Measurements from ENCODE around the gene MYOF. TPM values are rescaled to one million over a fixed set of nuclear protein-coding genes. Genes with fewer than 3 reads are reported as not detected.
A peak's percentile ranks its signal among the peaks of the same experiment; 100 is the strongest.

The MYOF gene
- total and polyA plus RNA-seq, 10 of the 15 experiments (the other 5 are each of a cell fraction or from before 2014, with no cell fraction given) = 0.02 to 0.59 (median 0.17) TPM

DNA sequence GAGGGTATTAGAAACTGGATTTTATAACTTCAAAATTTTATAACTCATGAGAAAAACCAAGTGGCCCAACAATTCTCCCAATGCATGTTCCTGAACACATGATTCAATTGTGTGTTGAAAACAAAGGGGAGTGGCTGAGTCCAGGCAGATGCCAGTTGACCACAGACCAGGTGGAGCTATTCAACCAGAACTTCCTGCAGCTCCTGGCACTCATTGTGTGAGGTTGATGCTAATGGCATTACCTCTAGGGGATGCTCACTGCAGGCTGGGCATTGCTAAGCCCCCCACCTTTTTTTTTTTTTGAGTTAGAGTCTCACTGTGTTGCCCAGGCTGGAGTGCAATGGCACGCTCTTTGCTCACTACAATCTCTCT, 20.3 kb downstream of the MYOF start:
- intact Hi-C loops (cut with micrococcal nuclease; ENCODE audit: unreplicated experiment) = no loop called here
- Histone ChIP-seq H3K9me3 (replicated peaks; ENCODE audit: control insufficient read depth, insufficient read depth, low read length) (no peaks in the 10 kb centered on the region), H3K79me2 (ENCODE audit: control insufficient read depth, insufficient read depth, low read length) (no peaks in the 10 kb centered on the region), H2AFZ (ENCODE audit: control insufficient read depth, low read depth, low read length) (no peak overlapping the region), H3K36me3 (ENCODE audit: control insufficient read depth in 2 of 2, insufficient read depth in 2 of 2, low read length in 1 of 2) (no peaks in the 10 kb centered on the region), H3K9ac (ENCODE audit: control insufficient read depth, insufficient read depth, low read length) (no peak overlapping the region), H3K4me3 (no peak overlapping the region), H3K4me1 (ENCODE audit: control insufficient read depth, insufficient read depth, low read length) (no peaks in the 10 kb centered on the region), H3K4me2 (ENCODE audit: control insufficient read depth, insufficient read depth) (no peak overlapping the region), H3K27ac (ENCODE audit: control insufficient read depth, insufficient read depth) (no peak overlapping the region), H3K27me3 (replicated peaks in 1 of 2; ENCODE audit: control insufficient read depth in 2 of 2, insufficient read depth in 2 of 2, low read length in 1 of 2) (no peaks in the 10 kb centered on the region; a peak in 1 of 4 replicates), H4K20me1 (ENCODE audit: control insufficient read depth, insufficient read depth) (no peaks in the 10 kb centered on the region)
- no peak for DNase-seq (ENCODE audit: low read depth, low spot score)
- SMC1A ChIA-PET (ENCODE audit: uncharacterized antibody, unreplicated experiment) = no interaction called here
- FAIRE-seq = no peak
- CTCF ChIA-PET = interaction anchor here (1.2 kb wide), 2 partner anchors 13 to 20 kb away, joined by 3 read pairs; partner anchors contain the start of gene MYOF
- RAD21 ChIA-PET (ENCODE audit: unreplicated experiment) = interaction anchor here (0.9 kb wide), 1 partner anchor 21 kb away, joined by 4 read pairs; no protein-coding TSS in a partner anchor
- POLR2A ChIA-PET = no interaction called here
- 0% methylated on average over 1 of the region's 1 CpG for WGBS (ENCODE audit: insufficient coverage, insufficient replicate concordance, low lambda C conversion rate, missing lambda C conversion rate)
- BruUV-seq (replicated peaks) = no TSS peak
- in situ Hi-C loops (cut with MboI) = no loop called here
- TF ChIP-seq NFIC (IDR thresholded peaks at IDR 0.05; ENCODE audit: low read depth, low read length) (no peak), PAX5 (IDR thresholded peaks at IDR 0.05; ENCODE audit: borderline replicate concordance, low read depth, low read length) (peak; percentile 56; the same call in 1 of the 2 replicates)
- ATAC-seq = peak; percentile 60

DNA sequence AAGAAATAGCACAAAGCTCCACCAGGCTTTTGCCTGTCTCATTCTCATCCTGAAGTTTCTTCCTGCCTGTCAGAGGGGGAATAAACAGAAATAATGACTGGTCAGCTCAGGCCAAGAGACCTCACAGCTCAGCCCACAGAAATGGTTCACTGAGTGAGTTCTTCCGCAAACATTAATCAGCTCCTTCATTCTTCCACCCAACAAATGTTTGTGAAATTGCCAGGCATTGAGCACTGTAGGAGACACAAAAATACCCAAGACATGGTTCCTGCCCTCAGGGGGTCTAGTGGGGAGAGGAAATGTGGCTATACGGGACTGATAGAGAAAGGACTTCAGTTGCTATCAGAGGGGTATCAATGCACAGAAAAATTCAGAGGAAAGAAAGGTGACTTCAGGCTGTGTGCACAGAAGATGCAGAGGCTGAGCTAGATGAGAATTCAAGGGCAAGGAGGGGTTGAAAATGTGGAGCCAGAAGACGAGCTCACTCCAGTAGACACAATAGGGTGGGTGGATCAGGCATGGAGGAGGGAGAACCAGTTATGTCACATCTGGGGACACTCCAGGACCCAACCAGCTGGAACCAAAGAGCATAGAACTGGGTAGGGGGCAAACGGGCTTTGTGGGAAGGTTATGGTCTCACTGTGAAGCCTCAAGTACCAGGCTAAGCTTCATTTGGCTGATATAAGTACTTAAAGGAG, 20.9 kb downstream of the MYOF start:
- FAIRE-seq = no peak
- POLR2A ChIA-PET = no interaction called here

More for the DNA sequence above, 20.9 kb downstream of the MYOF start:
- Histone ChIP-seq H3K79me2 (ENCODE audit: control insufficient read depth, insufficient read depth, low read length) (no peaks in the 10 kb centered on the region), H3K27ac (ENCODE audit: control insufficient read depth, insufficient read depth) (no peak overlapping the region), H3K9me3 (replicated peaks; ENCODE audit: control insufficient read depth, insufficient read depth, low read length) (no peaks in the 10 kb centered on the region), H3K4me2 (ENCODE audit: control insufficient read depth, insufficient read depth) (no peak overlapping the region), H3K36me3 (ENCODE audit: control insufficient read depth in 2 of 2, insufficient read depth in 2 of 2, low read length in 1 of 2) (no peaks in the 10 kb centered on the region), H4K20me1 (ENCODE audit: control insufficient read depth, insufficient read depth) (no peaks in the 10 kb centered on the region), H3K4me1 (ENCODE audit: control insufficient read depth, insufficient read depth, low read length) (no peaks in the 10 kb centered on the region), H2AFZ (ENCODE audit: control insufficient read depth, low read depth, low read length) (no peak overlapping the region), H3K9ac (ENCODE audit: control insufficient read depth, insufficient read depth, low read length) (no peak overlapping the region), H3K4me3 (no peak overlapping the region), H3K27me3 (replicated peaks in 1 of 2; ENCODE audit: control insufficient read depth in 2 of 2, insufficient read depth in 2 of 2, low read length in 1 of 2) (no peaks in the 10 kb centered on the region; a peak in 1 of 4 replicates)
- ChIA-PET SMC1A (ENCODE audit: uncharacterized antibody, unreplicated experiment) (no interaction called here), CTCF (interaction anchor here (1.2 kb wide), 1 partner anchor 13 kb away, joined by 3 read pairs; no protein-coding TSS in a partner anchor), RAD21 (ENCODE audit: unreplicated experiment) (interaction anchor here (0.9 kb wide), 1 partner anchor 21 kb away, joined by 4 read pairs; no protein-coding TSS in a partner anchor)
- in situ Hi-C loops (cut with MboI) (no loop called here), intact Hi-C loops (cut with micrococcal nuclease; ENCODE audit: unreplicated experiment) (no loop called here)
- no peak for TF ChIP-seq POLR2A (IDR thresholded peaks at IDR 0.05; ENCODE audit: low read depth, low read length)
- TF ChIP-seq, protein P1, sequence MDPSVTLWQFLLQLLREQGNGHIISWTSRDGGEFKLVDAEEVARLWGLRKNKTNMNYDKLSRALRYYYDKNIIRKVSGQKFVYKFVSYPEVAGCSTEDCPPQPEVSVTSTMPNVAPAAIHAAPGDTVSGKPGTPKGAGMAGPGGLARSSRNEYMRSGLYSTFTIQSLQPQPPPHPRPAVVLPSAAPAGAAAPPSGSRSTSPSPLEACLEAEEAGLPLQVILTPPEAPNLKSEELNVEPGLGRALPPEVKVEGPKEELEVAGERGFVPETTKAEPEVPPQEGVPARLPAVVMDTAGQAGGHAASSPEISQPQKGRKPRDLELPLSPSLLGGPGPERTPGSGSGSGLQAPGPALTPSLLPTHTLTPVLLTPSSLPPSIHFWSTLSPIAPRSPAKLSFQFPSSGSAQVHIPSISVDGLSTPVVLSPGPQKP (IDR thresholded peaks at IDR 0.05; ENCODE audit: low read depth, low read length) = no peak
- TF ChIP-seq, protein P2, sequence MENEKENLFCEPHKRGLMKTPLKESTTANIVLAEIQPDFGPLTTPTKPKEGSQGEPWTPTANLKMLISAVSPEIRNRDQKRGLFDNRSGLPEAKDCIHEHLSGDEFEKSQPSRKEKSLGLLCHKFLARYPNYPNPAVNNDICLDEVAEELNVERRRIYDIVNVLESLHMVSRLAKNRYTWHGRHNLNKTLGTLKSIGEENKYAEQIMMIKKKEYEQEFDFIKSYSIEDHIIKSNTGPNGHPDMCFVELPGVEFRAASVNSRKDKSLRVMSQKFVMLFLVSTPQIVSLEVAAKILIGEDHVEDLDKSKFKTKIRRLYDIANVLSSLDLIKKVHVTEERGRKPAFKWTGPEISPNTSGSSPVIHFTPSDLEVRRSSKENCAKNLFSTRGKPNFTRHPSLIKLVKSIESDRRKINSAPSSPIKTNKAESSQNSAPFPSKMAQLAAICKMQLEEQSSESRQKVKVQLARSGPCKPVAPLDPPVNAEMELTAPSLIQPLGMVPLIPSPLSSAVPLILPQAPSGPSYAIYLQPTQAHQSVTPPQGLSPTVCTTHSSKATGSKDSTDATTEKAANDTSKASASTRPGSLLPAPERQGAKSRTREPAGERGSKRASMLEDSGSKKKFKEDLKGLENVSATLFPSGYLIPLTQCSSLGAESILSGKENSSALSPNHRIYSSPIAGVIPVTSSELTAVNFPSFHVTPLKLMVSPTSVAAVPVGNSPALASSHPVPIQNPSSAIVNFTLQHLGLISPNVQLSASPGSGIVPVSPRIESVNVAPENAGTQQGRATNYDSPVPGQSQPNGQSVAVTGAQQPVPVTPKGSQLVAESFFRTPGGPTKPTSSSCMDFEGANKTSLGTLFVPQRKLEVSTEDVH (IDR thresholded peaks at IDR 0.05; ENCODE audit: low read depth, partially characterized antibody) = no peak
- TF ChIP-seq IRF4 (IDR thresholded peaks at IDR 0.05; ENCODE audit: low read depth, low read length) = no peak
- no peak for TF ChIP-seq RUNX3 (IDR thresholded peaks at IDR 0.05; ENCODE audit: low read length)
- 35% methylated on average over 3 of the region's 4 CpGs for WGBS (ENCODE audit: insufficient coverage, insufficient replicate concordance, low lambda C conversion rate, missing lambda C conversion rate)
- no peak for DNase-seq (ENCODE audit: low read depth, low spot score)
- BruUV-seq (replicated peaks) = no TSS peak
- no peak for ATAC-seq

All from GM12878 (cell line).